Nucleus accumbens (tissue), 56 donors: Measurements from ENCODE around the gene ADGRB3.
"Not testable (repeated sequence)": the region's sequence is repeated elsewhere in the genome, so short reads cannot be mapped to it uniquely, and the experiment has no call there.

Experiments
- DNase-seq, 56 donors: peaks; one replicate each; lab custom pipeline; 2025; lab: John Stamatoyannopoulos, UW

ADGRB3 gene

DNA sequence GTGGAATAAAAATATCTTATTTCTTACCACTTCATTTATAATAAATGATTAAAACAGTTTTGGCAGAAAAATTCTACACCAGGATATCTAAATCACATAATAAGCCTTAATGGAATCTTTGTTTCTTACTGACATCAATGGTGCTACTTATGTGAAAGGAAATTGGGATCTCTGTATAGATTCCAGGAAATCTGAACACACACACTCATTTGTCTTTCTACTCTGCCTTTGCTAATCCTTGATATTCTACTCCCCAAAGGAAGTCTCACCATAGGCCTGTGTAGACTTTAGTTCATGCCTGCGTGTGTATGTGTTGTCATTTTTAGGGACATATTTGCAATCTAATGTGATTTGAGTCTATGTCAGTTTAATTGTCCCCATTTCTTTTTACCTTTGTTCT lies 7.9 kb downstream of the ADGRB3 start:
- DNase-seq = no peak

GRCh38 chr6:68649669-68650068 lies 14.6 kb downstream of the ADGRB3 start:
- no peak for DNase-seq

GRCh38 chr6:68650142-68650541 lies 15.1 kb downstream of the ADGRB3 start:
- DNase-seq = no peak

- DNase-seq = no peak
These were observed 16.2 kb downstream of the ADGRB3 start for GRCh38 chr6:68651011-68651985.

DNA sequence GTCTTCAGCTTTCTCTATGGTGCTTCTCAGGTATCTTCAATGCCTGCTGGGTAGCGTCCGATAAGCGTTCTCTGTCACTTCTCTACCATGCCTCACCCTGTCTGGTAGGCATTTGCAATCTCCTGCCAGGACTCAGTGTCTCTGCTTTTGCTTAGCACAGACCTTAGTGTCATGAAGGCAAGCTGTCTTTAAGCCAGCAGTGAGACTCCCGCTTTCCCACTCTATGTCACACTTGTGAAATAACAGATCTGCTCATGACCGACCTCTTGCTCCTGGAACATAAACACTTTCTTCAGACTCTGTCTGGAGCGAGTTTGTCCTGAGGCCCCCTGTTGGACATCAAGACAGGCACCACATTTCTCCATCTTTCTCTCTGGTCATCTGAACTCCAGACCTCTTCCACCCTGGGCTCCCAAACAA lies 17.0 kb downstream of the ADGRB3 start:
- peak in 4 of 56 donors; percentile 22 to 37 (median 25) for DNase-seq

GRCh38 chr6:68653074-68653705 lies 18.1 kb downstream of the ADGRB3 start:
- DNase-seq = no peak

- no peak for DNase-seq
These were observed 18.6 kb downstream of the ADGRB3 start for GRCh38 chr6:68653706-68654089.

DNA sequence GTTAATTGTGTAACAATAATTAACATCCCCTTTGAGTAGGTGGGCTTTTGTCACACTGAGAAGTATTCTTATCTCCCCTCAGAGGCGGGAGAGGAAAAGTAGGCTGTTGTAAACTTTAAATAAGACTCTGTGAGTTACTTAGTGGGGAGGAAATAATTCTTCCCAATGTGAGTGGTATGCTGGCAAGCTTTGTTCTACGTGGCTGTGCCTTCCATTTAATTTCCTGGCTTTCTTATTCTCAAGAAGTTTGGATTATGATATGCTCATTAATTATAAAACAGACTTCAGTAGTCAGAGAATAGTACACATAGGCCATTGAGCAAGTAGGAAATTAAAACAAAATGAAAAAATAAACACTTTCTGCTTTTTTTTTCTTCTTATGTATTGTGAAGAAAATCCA lies 19.1 kb downstream of the ADGRB3 start:
- DNase-seq = no peak

DNA sequence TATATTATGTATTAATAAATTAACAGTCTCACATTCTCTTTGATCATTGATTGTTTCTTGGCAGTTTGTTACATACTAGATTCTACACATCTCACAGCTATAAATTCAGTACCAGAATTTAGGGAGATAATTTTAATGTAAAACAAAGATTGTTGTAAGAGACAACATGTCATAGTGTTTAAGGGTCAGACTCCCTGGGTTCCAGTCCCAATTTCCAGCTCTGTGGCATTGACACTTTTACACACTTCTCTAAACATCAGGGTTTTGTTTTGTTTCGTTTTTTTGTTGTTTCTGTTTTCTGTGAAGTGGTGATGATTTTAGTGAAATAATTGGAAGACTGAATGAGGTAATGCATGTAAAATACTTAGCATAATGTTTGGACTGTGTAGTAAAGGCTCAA lies 19.9 kb downstream of the ADGRB3 start:
- DNase-seq = no peak

DNA sequence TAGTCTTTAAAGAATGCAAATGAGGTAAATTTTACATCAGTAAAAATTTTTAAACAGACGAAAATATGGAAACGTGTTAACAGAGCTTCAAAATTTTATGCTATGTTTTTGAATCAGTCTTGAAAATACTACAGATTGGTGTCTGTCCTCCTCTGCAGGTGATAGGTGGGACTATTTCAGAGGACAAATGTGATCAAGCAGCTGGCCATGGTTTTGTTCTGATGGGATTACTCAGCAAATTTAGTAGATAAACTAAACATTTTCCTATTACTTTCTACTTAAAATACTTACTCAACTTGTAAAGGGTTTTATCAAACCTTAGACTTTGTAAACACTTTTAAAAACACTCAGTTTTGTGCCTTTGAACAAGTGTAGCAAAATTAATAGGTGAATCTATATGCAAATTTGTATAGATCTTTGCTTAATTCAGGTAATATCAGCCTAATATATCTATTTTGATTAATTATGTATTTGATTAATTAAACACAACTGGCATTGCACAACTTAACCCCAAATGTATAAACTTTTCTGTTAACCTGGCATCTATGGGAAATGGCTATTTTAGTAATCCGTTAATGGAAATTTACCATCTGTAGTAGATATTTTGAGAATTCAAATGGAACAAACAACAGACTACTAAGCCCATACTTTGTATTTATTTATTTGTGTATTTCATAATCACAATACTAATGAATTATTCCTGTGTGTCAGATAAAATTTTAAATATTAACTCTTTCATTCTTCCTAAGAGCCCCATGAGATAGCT lies 22.5 kb downstream of the ADGRB3 start:
- DNase-seq = no peak

GRCh38 chr6:68658338-68658737 lies 23.3 kb downstream of the ADGRB3 start:
- no peak for DNase-seq

- DNase-seq = no peak
These were observed 38.2 kb downstream of the ADGRB3 start for GRCh38 chr6:68673255-68673654.

GRCh38 chr6:68675548-68675947 lies 40.5 kb downstream of the ADGRB3 start:
- no peak for DNase-seq

GRCh38 chr6:68676094-68676493 lies 41.0 kb downstream of the ADGRB3 start:
- not testable (repeated sequence) for DNase-seq

- no peak for DNase-seq
These were observed 42.0 kb downstream of the ADGRB3 start for GRCh38 chr6:68677058-68677457.

- DNase-seq = no peak
These were observed 44.3 kb downstream of the ADGRB3 start for GRCh38 chr6:68679399-68679798.

DNA sequence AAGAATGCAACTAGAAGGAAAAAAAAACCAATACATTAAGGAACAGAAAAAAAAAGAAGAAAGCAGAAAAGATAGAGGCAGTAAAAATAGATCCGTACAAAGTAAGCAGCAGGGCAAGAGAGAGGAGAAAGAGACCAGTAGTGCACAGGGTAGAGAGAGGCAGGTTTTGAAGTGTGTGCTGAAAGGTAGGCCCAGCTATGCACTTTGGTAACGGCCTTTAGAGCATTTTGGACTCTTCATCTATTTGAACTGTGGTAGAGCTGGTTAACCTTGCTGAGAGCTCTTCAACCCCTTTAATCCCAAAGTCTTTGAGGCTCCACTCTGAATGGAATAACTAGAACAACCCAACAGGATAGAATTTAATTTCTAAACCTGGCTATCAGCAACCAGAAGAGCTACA lies 45.2 kb downstream of the ADGRB3 start:
- DNase-seq = no peak

DNA sequence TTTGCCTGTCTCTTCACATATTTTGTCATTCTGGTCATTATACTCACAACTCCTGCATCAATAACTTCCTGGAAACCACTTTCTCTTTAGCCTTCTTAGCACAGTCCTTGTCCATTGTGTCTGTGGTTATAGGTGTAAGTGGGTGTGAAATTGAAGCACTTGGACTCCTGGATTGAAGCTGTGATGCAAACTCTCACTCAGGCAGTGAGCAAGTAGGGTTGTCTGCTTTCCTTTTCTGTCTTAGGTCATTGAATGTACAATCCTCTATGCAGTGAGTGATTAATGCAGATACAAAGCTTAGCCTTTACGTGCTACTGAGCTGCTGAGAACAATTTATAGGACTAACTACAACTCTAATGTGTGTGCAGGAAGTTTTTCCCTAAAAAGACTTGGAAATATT lies 54.8 kb downstream of the ADGRB3 start:
- DNase-seq = no peak

- no peak for DNase-seq
These were observed 56.0 kb downstream of the ADGRB3 start for GRCh38 chr6:68691120-68691519.

DNA sequence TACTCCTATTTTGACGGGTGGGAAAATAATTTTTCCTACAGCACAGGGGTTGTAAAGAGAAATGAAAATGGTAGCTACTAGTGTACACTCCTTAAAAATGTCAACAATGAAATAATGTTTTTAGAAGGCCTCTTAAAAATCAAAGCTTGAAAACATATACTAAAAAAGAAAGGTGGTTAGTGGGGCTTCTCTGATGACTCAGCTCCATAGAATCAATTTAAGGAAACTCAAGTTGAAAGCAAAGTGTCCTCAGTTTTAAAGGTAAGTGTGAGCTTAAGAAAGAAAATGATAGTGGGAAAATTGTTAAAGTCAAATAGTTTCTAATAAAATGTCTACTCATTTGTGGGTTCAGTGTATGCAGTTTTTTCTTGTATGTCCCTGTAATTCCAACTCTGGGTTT lies 58.2 kb downstream of the ADGRB3 start:
- no peak for DNase-seq

DNA sequence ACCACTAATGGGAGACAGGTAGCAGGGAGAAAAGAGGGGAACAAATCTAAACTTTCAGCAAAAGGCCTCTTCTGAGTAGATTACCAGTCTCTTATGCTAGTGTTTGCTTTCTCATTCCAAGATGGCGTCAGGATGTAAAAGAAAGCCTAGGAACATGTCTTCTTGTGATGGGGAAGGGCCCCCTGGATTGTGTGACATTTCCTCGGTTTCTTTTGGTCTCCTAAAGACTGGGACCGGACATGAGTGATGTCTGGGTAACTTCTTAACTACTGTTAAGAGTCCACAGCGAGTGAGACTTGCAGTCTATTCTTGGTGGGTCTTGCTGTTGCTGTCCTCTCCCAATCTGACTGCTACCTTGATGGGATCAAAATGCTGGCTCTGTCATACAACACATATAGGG lies 60.3 kb downstream of the ADGRB3 start:
- no peak for DNase-seq
